Neural progenitor cell (in vitro differentiated cells): ENCODE measurements around the gene SERPINA12. TPM values are rescaled to one million over a fixed set of nuclear protein-coding genes. Genes with fewer than 3 reads are reported as not detected.

Experiments used
- DNase-seq: peaks from one replicate; pipeline ENCODE4 v3.0.0-alpha.2; 2016; ENCODE audit warnings: low spot score
- H2AFZ ChIP-seq: fragments of 200-600 bp; sonication (generic); replicated peaks from 2 replicates; pipeline ENCODE4 v1.6.1; 2016; ENCODE audit warnings: antibody characterized with exemption
- H3F3A ChIP-seq: fragments of 200-600 bp; sonication (generic); 2 replicates; pipeline ENCODE4 v1.6.1; 2016; ENCODE audit warnings: antibody characterized with exemption, low read depth
- H3K27ac ChIP-seq: fragments of 200-600 bp; sonication (generic); 2 replicates; pipeline ENCODE4 v1.5.1; 2016; ENCODE audit warnings: mild to moderate bottlenecking
- H3K27me3 ChIP-seq: fragments of 200-600 bp; sonication (generic); 2 replicates; pipeline ENCODE4 v1.6.1; 2016; ENCODE audit warnings: mild to moderate bottlenecking, moderate library complexity
- H3K36me3 ChIP-seq: fragments of 200-600 bp; sonication (generic); 2 replicates; pipeline ENCODE4 v1.5.1; 2016
- H3K4me1 ChIP-seq: fragments of 200-600 bp; sonication (generic); 2 replicates; pipeline ENCODE4 v1.6.1; 2016; ENCODE audit warnings: mixed run types
- H3K4me2 ChIP-seq: fragments of 200-600 bp; sonication (generic); 2 replicates; pipeline ENCODE4 v1.6.1; 2016
- H3K4me3 ChIP-seq: fragments of 200-600 bp; sonication (generic); 2 replicates; pipeline ENCODE4 v1.5.1; 2016
- H3K79me2 ChIP-seq: fragments of 200-600 bp; sonication (generic); 2 replicates; pipeline ENCODE4 v1.6.1; 2016; ENCODE audit warnings: low read depth
- H3K9ac ChIP-seq: fragments of 200-600 bp; sonication (generic); 2 replicates; pipeline ENCODE4 v1.6.1; 2016
- H3K9me3 ChIP-seq: fragments of 200-600 bp; sonication (generic); 2 replicates; pipeline ENCODE4 v1.5.1; 2016; ENCODE audit warnings: low read depth
- H4K20me1 ChIP-seq: fragments of 200-600 bp; sonication (generic); 2 replicates; pipeline ENCODE4 v1.6.1; 2016; ENCODE audit warnings: low read depth
- H3K27ac Mint-ChIP-seq: 3 replicates; pipeline ENCODE4 v1.8.0; 2021; ENCODE audit warnings: mixed read lengths
- H3K27me3 Mint-ChIP-seq: 2 replicates; pipeline ENCODE4 v1.8.0; 2022; ENCODE audit warnings: low read depth, mild to moderate bottlenecking, inconsistent platforms, moderate library complexity, mixed read lengths; ENCODE audit not compliant: insufficient read depth
- H3K36me3 Mint-ChIP-seq: 3 replicates; pipeline ENCODE4 v1.8.0; 2021; ENCODE audit warnings: mixed read lengths
- H3K4me1 Mint-ChIP-seq: 3 replicates; pipeline ENCODE4 v1.8.0; 2021; ENCODE audit warnings: mixed read lengths
- H3K4me3 Mint-ChIP-seq: 3 replicates; pipeline ENCODE4 v1.8.0; 2021; ENCODE audit warnings: mild to moderate bottlenecking, moderate library complexity, mixed read lengths
- H3K9me3 Mint-ChIP-seq: 3 replicates; pipeline ENCODE4 v1.8.0; 2020; ENCODE audit warnings: mixed read lengths
- EZH2 ChIP-seq: fragments of 200-600 bp; sonication (generic); IDR thresholded peaks from 2 replicates; pipeline ENCODE4 v1.6.1; 2017; ENCODE audit warnings: antibody characterized with exemption, mild to moderate bottlenecking, moderate library complexity
- EZH2phosphoT487 ChIP-seq: fragments of 200-600 bp; sonication (generic); IDR thresholded peaks from 2 replicates; pipeline ENCODE4 v1.6.1; 2017; ENCODE audit warnings: antibody characterized with exemption
- total RNA-seq: library from RNA; depleted of rRNA; stranded (reverse); fragments of >200 nt; gene quantifications from 2 replicates; pipeline ENCODE4 v1.2.3, GENCODE V29; 2015; ENCODE audit warnings: low replicate concordance
- TF ChIP-seq, protein P1 (sequence below): fragments of 200-600 bp; sonication (generic); IDR thresholded peaks from 2 replicates; pipeline ENCODE4 v1.5.1; 2017; ENCODE audit warnings: antibody characterized with exemption, mild to moderate bottlenecking

The SERPINA12 gene
- total RNA-seq, 1 donor from 2014 or later, result not detected

DNA sequence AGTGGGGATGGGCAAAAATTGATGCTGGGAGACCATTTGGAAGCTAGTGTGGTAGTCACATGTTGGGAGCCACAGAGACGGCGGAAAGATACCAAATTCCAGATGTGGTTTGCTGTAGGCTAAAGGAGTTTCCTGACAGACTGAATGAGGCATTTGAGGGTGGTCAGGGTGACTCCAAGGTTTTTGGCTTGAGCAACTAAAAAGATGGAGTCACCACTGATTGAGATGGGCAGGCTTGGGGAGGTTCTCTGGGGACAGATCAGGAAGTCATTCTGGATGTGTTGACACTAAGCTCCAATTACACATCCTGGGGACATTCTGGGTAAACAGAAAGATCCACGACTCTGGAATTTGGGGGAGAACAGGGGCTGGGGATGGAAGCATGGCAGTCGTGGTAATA, 17.8 kb downstream of the SERPINA12 start:
- Histone ChIP-seq H3F3A (no peaks in the 10 kb centered on the region), H4K20me1 (no peaks in the 10 kb centered on the region), H3K36me3 (no peaks in the 10 kb centered on the region), H3K4me3 (no peak overlapping the region), H3K9ac (no peak overlapping the region), H3K27me3 (no peaks in the 10 kb centered on the region), H3K9me3 (no peaks in the 10 kb centered on the region), H3K4me2 (no peak overlapping the region), H2AFZ (no peak overlapping the region), H3K27ac (no peak overlapping the region), H3K79me2 (no peaks in the 10 kb centered on the region), H3K4me1 (peaks cover 6% of the 10 kb centered on the region)
- H3K4me3 Mint-ChIP-seq, result no peak overlapping the region
- no peaks in the 10 kb centered on the region for H3K36me3 Mint-ChIP-seq
- peaks cover 5% of the 10 kb centered on the region for H3K27me3 Mint-ChIP-seq
- TF ChIP-seq EZH2, result no peak
- TF ChIP-seq, protein P1, sequence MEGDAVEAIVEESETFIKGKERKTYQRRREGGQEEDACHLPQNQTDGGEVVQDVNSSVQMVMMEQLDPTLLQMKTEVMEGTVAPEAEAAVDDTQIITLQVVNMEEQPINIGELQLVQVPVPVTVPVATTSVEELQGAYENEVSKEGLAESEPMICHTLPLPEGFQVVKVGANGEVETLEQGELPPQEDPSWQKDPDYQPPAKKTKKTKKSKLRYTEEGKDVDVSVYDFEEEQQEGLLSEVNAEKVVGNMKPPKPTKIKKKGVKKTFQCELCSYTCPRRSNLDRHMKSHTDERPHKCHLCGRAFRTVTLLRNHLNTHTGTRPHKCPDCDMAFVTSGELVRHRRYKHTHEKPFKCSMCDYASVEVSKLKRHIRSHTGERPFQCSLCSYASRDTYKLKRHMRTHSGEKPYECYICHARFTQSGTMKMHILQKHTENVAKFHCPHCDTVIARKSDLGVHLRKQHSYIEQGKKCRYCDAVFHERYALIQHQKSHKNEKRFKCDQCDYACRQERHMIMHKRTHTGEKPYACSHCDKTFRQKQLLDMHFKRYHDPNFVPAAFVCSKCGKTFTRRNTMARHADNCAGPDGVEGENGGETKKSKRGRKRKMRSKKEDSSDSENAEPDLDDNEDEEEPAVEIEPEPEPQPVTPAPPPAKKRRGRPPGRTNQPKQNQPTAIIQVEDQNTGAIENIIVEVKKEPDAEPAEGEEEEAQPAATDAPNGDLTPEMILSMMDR, result no peak
- TF ChIP-seq EZH2phosphoT487, result no peak
- H3K27ac Mint-ChIP-seq, result no peak overlapping the region
- H3K9me3 Mint-ChIP-seq, result peaks cover 3% of the 10 kb centered on the region
- H3K4me1 Mint-ChIP-seq, result peaks cover 4% of the 10 kb centered on the region
- no peak for DNase-seq

- no peak overlapping the region for H3K4me3 Mint-ChIP-seq
- Histone ChIP-seq H2AFZ (no peak overlapping the region), H3K9ac (no peak overlapping the region), H3K79me2 (no peaks in the 10 kb centered on the region), H3K27me3 (no peaks in the 10 kb centered on the region), H3K27ac (no peak overlapping the region), H3K4me2 (no peak overlapping the region), H3K9me3 (no peaks in the 10 kb centered on the region), H3K4me1 (peaks cover 11% of the 10 kb centered on the region), H3K36me3 (no peaks in the 10 kb centered on the region), H4K20me1 (no peaks in the 10 kb centered on the region), H3K4me3 (no peak overlapping the region), H3F3A (no peaks in the 10 kb centered on the region)
- H3K27me3 Mint-ChIP-seq, result peaks cover 5% of the 10 kb centered on the region
- H3K27ac Mint-ChIP-seq, result no peak overlapping the region
- H3K4me1 Mint-ChIP-seq, result peaks cover 11% of the 10 kb centered on the region
- TF ChIP-seq EZH2phosphoT487 (no peak), EZH2 (no peak)
- TF ChIP-seq, protein P1, result no peak
- peaks cover 3% of the 10 kb centered on the region for H3K9me3 Mint-ChIP-seq
- no peak for DNase-seq
- H3K36me3 Mint-ChIP-seq, result no peaks in the 10 kb centered on the region
These were observed 19.9 kb downstream of the SERPINA12 start for GRCh38 chr14:94489336-94489735.

DNA sequence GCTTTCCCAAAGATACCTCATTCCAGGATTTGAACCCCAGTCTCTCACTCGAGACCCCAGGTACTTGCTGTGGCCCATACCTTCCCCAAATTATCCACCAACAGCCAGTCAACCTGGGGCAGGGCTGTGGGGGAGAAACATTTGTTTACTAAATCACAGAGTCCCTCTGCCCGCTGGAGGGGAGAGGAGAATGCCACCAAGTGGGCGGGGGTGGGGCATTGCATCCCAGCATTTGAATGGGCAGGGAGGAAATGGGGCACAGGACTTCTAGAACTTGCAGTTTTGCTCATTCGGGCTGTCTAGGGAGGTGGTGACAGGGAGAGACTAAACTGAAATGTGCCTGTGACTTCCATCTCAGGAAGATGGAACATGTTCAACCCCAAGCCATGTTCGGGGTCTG, 22.4 kb downstream of the SERPINA12 start:
- peaks cover 11% of the 10 kb centered on the region for H3K4me1 ChIP-seq
- peaks cover 8% of the 10 kb centered on the region for H3K27me3 Mint-ChIP-seq
- H3K27ac ChIP-seq, result no peak overlapping the region
- peak overlapping the region; percentile 96 for H2AFZ ChIP-seq
- H3K9me3 ChIP-seq, result no peaks in the 10 kb centered on the region
- H3K36me3 ChIP-seq, result no peaks in the 10 kb centered on the region
- no peaks in the 10 kb centered on the region for H3K9me3 Mint-ChIP-seq
- H3K4me2 ChIP-seq, result peak overlapping the region; percentile 81
- DNase-seq, result peak; percentile 9
- H3K4me1 Mint-ChIP-seq, result peaks cover 11% of the 10 kb centered on the region
- no peak overlapping the region for H3K9ac ChIP-seq
- no peaks in the 10 kb centered on the region for H3F3A ChIP-seq
- no peak for TF ChIP-seq EZH2
- TF ChIP-seq EZH2phosphoT487, result no peak
- H3K36me3 Mint-ChIP-seq, result no peaks in the 10 kb centered on the region
- H3K4me3 Mint-ChIP-seq, result no peak overlapping the region
- no peaks in the 10 kb centered on the region for H4K20me1 ChIP-seq
- no peaks in the 10 kb centered on the region for H3K27me3 ChIP-seq
- no peaks in the 10 kb centered on the region for H3K79me2 ChIP-seq
- peak overlapping the region; percentile 48 for H3K4me3 ChIP-seq
- no peak overlapping the region for H3K27ac Mint-ChIP-seq

DNA sequence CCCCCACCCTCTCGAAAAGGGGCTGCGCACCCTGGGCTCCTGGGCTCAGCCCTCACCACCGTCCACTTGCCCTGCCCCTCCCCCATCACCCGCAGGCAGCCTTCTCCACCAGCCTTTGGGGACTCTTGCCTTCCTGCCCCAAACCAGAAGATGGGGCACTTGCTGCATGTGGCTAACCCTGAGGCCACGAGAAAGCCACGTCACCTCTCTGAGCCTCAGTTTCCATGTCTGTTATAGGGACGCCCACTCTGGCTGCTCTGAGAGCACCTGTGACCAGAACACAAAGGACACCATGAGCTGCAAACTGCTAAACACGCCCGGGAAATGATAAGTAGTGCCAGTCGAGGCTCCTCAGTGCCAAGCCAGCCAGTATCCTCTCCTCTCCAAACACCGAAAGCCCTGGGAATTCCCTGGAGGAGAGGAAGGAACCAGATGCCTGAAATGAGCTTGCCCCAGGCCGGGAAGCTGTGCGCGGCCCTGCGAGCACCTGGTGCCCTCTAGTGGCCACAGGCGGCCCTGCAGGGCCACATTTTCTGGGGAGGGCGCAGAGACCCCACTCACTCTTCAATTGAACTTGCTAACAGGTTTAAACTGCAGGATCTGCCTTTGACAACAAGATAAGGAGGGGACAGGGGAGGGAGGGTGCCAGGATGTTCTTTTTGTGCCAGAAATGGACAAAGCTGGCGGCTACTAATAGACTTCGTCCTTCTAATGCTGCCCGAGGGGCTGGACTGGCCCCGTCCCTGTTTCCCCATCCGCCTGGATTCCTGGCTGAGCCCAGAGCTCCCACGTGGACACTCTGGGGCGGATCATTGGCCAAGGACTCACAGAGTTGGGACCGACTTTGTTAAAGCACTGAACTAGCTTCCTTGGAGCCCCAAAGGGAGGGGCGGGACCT, 23.1 kb downstream of the SERPINA12 start:
- DNase-seq, result peak; percentile 88

More for the DNA sequence above, 23.1 kb downstream of the SERPINA12 start:
- Histone ChIP-seq H3K9me3 (no peaks in the 10 kb centered on the region), H2AFZ (peak overlapping the region; percentile 96), H3K79me2 (no peaks in the 10 kb centered on the region), H3K27me3 (no peaks in the 10 kb centered on the region), H3K4me1 (peaks cover 11% of the 10 kb centered on the region), H3K36me3 (no peaks in the 10 kb centered on the region), H3K4me2 (peak overlapping the region; percentile 81), H3K9ac (no peak overlapping the region), H3F3A (no peaks in the 10 kb centered on the region), H3K27ac (no peak overlapping the region), H3K4me3 (peak overlapping the region; percentile 48), H4K20me1 (no peaks in the 10 kb centered on the region)
- H3K27ac Mint-ChIP-seq, result peak overlapping the region; percentile 75
- no peaks in the 10 kb centered on the region for H3K9me3 Mint-ChIP-seq
- H3K4me3 Mint-ChIP-seq, result peak overlapping the region; percentile 80
- H3K4me1 Mint-ChIP-seq, result peaks cover 11% of the 10 kb centered on the region
- H3K27me3 Mint-ChIP-seq, result peaks cover 8% of the 10 kb centered on the region
- TF ChIP-seq, protein P1, result peak; percentile 100
- no peak for TF ChIP-seq EZH2phosphoT487
- H3K36me3 Mint-ChIP-seq, result no peaks in the 10 kb centered on the region
